OCI-LY1 (cell line): ENCODE measurements around the gene CELSR1.

Source experiments
- EZH2 ChIP-seq: fragments of 200-600 bp; sonication (generic), shearing (Covaris generic); IDR thresholded peaks from 2 replicates; pipeline ENCODE4 v1.8.0; 2017; ENCODE audit warnings: borderline replicate concordance, mixed run types, mild to moderate bottlenecking, antibody characterized with exemption, low read length, moderate library complexity, mixed read lengths
- TF ChIP-seq, protein P1 (sequence below): fragments of 200-600 bp; sonication (generic), shearing (Covaris generic); IDR thresholded peaks from 2 replicates; pipeline ENCODE4 v1.5.1; 2017; ENCODE audit warnings: mild to moderate bottlenecking, antibody characterized with exemption, low read length, moderate library complexity, mixed read lengths

GRCh38 chr22:46457502-46458488, 79.6 kb downstream of the CELSR1 start:
- TF ChIP-seq EZH2, result no peak
- TF ChIP-seq, protein P1, sequence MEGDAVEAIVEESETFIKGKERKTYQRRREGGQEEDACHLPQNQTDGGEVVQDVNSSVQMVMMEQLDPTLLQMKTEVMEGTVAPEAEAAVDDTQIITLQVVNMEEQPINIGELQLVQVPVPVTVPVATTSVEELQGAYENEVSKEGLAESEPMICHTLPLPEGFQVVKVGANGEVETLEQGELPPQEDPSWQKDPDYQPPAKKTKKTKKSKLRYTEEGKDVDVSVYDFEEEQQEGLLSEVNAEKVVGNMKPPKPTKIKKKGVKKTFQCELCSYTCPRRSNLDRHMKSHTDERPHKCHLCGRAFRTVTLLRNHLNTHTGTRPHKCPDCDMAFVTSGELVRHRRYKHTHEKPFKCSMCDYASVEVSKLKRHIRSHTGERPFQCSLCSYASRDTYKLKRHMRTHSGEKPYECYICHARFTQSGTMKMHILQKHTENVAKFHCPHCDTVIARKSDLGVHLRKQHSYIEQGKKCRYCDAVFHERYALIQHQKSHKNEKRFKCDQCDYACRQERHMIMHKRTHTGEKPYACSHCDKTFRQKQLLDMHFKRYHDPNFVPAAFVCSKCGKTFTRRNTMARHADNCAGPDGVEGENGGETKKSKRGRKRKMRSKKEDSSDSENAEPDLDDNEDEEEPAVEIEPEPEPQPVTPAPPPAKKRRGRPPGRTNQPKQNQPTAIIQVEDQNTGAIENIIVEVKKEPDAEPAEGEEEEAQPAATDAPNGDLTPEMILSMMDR, result no peak
